PC-3 (cell line): ENCODE measurements around the gene ZFYVE28. TPM values are rescaled to one million over a fixed set of nuclear protein-coding genes. Genes with fewer than 3 reads are reported as not detected.

Experiments used
- ATAC-seq: fragments of 200-7000 bp; cut with Tn5 transposase; 2 replicates; pipeline ENCODE4 v1.9.1; 2020; ENCODE audit warnings: mild to moderate bottlenecking, moderate library complexity
- BruUV-seq: library from RNA; stranded (reverse); fragments of 400-500 nt; replicated peaks from 2 replicates; lab custom pipeline; 2021; lab: Mats Ljungman, UMichigan
- CTCF ChIA-PET: fragments of 300-600 bp; sonication (Branson Sonifier 250); formaldehyde crosslinking; loops from one replicate; lab custom pipeline; 2022; ENCODE audit warnings: antibody characterized with exemption; lab: Charles Lee
- POLR2A ChIA-PET: fragments of 300-600 bp; sonication (Branson Sonifier 250); formaldehyde crosslinking; loops from one replicate; lab custom pipeline; 2022; ENCODE audit warnings: antibody characterized with exemption; ENCODE audit not compliant: unreplicated experiment; lab: Charles Lee
- DNase-seq: peaks from one replicate; pipeline ENCODE4 v3.0.0-alpha.2; 2015
- H2AFZ ChIP-seq: fragments of 300-600 bp; sonication (generic); 2 replicates; pipeline ENCODE4 v1.6.0; 2016; ENCODE audit warnings: antibody characterized with exemption, low read length
- H3F3A ChIP-seq: fragments of 300-600 bp; sonication (generic); one replicate; pipeline ENCODE4 v1.6.0; 2017; ENCODE audit warnings: antibody characterized with exemption, low read length, control low read depth, mild to moderate bottlenecking; ENCODE audit not compliant: unreplicated experiment
- H3K27ac ChIP-seq: fragments of 300-600 bp; sonication (generic); 2 replicates; pipeline ENCODE4 v1.5.1; 2016; ENCODE audit warnings: mild to moderate bottlenecking, low read length
- H3K27me3 ChIP-seq: fragments of 300-600 bp; sonication (generic); 2 replicates; pipeline ENCODE4 v1.6.1; 2016; ENCODE audit warnings: low read length, mixed read lengths
- H3K36me3 ChIP-seq: fragments of 300-600 bp; sonication (generic); 2 replicates; pipeline ENCODE4 v1.6.1; 2016; ENCODE audit warnings: low read depth, mixed run types, low read length, mixed read lengths
- H3K4me1 ChIP-seq: fragments of 300-600 bp; sonication (generic); 2 replicates; pipeline ENCODE4 v1.5.1; 2016; ENCODE audit warnings: low read length; ENCODE audit not compliant: insufficient read depth
- H3K4me2 ChIP-seq: fragments of 300-600 bp; sonication (generic); 2 replicates; pipeline ENCODE4 v1.6.0; 2016; ENCODE audit warnings: low read length
- H3K4me3 ChIP-seq: fragments of 300-600 bp; sonication (generic); 2 replicates; pipeline ENCODE4 v1.5.1; 2016; ENCODE audit warnings: mild to moderate bottlenecking, low read length, mixed read lengths
- H3K79me2 ChIP-seq: fragments of 300-600 bp; sonication (generic); 2 replicates; pipeline ENCODE4 v1.6.1; 2017; ENCODE audit warnings: low read length, mixed read lengths
- H3K9ac ChIP-seq: fragments of 300-600 bp; sonication (generic); 2 replicates; pipeline ENCODE4 v1.6.0; 2016; ENCODE audit warnings: mild to moderate bottlenecking, low read length
- H3K9me2 ChIP-seq: fragments of 300-600 bp; sonication (generic); replicated peaks from 2 replicates; pipeline ENCODE4 v1.6.1; 2016; ENCODE audit warnings: mixed run types, low read length, mixed read lengths
- H3K9me3 ChIP-seq: fragments of 300-600 bp; sonication (generic); 2 replicates; pipeline ENCODE4 v1.6.1; 2016; ENCODE audit warnings: low read length, mixed read lengths
- H4K20me1 ChIP-seq: fragments of 300-600 bp; sonication (generic); 2 replicates; pipeline ENCODE4 v1.6.1; 2016; ENCODE audit warnings: low read length, mixed read lengths
- EZH2 ChIP-seq: fragments of 300-600 bp; sonication (generic); IDR thresholded peaks from one replicate; pipeline ENCODE4 v1.6.1; 2017; ENCODE audit warnings: antibody characterized with exemption, mild to moderate bottlenecking, low read length; ENCODE audit not compliant: unreplicated experiment
- EZH2phosphoT487 ChIP-seq: fragments of 300-600 bp; sonication (generic); IDR thresholded peaks from 2 replicates; pipeline ENCODE4 v1.6.1; 2018; ENCODE audit warnings: mild to moderate bottlenecking, antibody characterized with exemption, low read length, borderline replicate concordance
- intact Hi-C: fragments of 100-400 bp; cut with micrococcal nuclease; formaldehyde crosslinking; loops from 2 replicates; pipeline ENCODE4 v1.9.0; 2023
- total RNA-seq: library from RNA; depleted of rRNA; stranded (reverse); fragments of >200 nt; gene quantifications from 2 replicates; pipeline ENCODE4 v1.2.3, GENCODE V29; 2014
- TF ChIP-seq, protein P1 (sequence below): fragments of 300-600 bp; sonication (generic); conservative IDR thresholded peaks from 2 replicates; pipeline ENCODE4 v1.5.1; 2017; ENCODE audit warnings: antibody characterized with exemption, low read depth, mild to moderate bottlenecking, low read length

Gene ZFYVE28
- total RNA-seq, 1 experiment from 2014 or later = 8.0 TPM

DNA sequence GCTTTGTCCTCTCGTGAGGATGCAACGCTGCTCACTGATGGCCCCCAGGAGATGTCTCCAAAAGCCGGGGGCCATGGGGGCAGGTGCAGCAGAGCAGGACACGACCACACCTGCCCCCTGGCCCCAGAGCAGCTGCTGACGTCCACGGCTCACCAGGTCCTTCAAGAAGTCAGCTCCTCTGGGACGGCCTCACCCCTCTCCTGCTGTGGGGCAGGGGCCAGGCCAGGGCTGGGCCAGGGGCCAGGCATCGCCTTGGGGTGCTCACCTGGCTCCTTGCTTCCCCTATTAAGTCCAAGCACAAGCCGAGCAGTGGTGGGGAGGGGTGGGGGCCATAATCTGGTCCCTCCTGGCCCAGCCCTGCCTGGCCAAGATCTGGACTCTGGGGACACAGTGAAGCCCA, 128.0 kb downstream of the ZFYVE28 start:
- Histone ChIP-seq H3K27me3 (no peaks in the 10 kb centered on the region), H3K27ac (no peak overlapping the region), H3K4me3 (no peak overlapping the region), H3K9ac (no peak overlapping the region), H3K4me2 (no peak overlapping the region), H3K79me2 (no peaks in the 10 kb centered on the region), H3K36me3 (no peaks in the 10 kb centered on the region), H3K4me1 (peaks cover 5% of the 10 kb centered on the region), H2AFZ (no peak overlapping the region), H4K20me1 (no peaks in the 10 kb centered on the region), H3F3A (no peaks in the 10 kb centered on the region), H3K9me3 (no peaks in the 10 kb centered on the region), H3K9me2 (no peaks in the 10 kb centered on the region)
- ChIA-PET POLR2A (no interaction called here), CTCF (no interaction called here)
- no peak for DNase-seq
- no peak for ATAC-seq
- TF ChIP-seq, protein P1, sequence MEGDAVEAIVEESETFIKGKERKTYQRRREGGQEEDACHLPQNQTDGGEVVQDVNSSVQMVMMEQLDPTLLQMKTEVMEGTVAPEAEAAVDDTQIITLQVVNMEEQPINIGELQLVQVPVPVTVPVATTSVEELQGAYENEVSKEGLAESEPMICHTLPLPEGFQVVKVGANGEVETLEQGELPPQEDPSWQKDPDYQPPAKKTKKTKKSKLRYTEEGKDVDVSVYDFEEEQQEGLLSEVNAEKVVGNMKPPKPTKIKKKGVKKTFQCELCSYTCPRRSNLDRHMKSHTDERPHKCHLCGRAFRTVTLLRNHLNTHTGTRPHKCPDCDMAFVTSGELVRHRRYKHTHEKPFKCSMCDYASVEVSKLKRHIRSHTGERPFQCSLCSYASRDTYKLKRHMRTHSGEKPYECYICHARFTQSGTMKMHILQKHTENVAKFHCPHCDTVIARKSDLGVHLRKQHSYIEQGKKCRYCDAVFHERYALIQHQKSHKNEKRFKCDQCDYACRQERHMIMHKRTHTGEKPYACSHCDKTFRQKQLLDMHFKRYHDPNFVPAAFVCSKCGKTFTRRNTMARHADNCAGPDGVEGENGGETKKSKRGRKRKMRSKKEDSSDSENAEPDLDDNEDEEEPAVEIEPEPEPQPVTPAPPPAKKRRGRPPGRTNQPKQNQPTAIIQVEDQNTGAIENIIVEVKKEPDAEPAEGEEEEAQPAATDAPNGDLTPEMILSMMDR = no peak
- TF ChIP-seq EZH2 = no peak
- TF ChIP-seq EZH2phosphoT487 = no peak
- intact Hi-C loops = no loop called here
- BruUV-seq = no TSS peak

DNA sequence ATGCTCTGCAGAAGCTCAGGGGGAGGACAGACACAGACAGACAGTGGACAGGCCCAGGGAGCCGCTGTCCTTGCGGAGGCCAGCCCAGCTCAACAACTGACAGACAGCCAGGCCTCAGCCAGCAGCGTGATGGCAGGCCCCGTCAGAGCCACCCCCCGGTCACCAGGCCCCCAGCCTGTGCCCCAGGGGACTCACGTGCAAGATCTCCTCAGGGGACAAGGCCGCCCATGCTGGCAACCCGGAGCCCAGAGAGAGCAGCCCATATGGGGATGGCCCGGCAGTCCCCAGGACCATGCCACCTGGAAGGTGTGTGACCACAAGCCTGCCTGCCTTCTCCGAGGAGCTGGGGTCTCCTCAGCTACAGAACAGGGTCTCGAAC, 128.5 kb downstream of the ZFYVE28 start:
- H4K20me1 ChIP-seq = no peaks in the 10 kb centered on the region
- no peak overlapping the region for H3K9ac ChIP-seq
- no peak for ATAC-seq
- no peak for TF ChIP-seq EZH2
- TF ChIP-seq, protein P1 = no peak
- TF ChIP-seq EZH2phosphoT487 = no peak
- H3K9me3 ChIP-seq = no peaks in the 10 kb centered on the region
- ChIA-PET POLR2A (no interaction called here), CTCF (no interaction called here)
- H2AFZ ChIP-seq = no peak overlapping the region
- no peaks in the 10 kb centered on the region for H3K36me3 ChIP-seq
- no peaks in the 10 kb centered on the region for H3K9me2 ChIP-seq
- BruUV-seq = no TSS peak
- intact Hi-C loops = no loop called here
- no peak overlapping the region for H3K4me2 ChIP-seq
- peaks cover 10% of the 10 kb centered on the region for H3K4me1 ChIP-seq
- no peak for DNase-seq
- no peaks in the 10 kb centered on the region for H3K79me2 ChIP-seq
- no peaks in the 10 kb centered on the region for H3K27me3 ChIP-seq
- no peak overlapping the region for H3K4me3 ChIP-seq
- H3K27ac ChIP-seq = no peak overlapping the region
- H3F3A ChIP-seq = no peaks in the 10 kb centered on the region

DNA sequence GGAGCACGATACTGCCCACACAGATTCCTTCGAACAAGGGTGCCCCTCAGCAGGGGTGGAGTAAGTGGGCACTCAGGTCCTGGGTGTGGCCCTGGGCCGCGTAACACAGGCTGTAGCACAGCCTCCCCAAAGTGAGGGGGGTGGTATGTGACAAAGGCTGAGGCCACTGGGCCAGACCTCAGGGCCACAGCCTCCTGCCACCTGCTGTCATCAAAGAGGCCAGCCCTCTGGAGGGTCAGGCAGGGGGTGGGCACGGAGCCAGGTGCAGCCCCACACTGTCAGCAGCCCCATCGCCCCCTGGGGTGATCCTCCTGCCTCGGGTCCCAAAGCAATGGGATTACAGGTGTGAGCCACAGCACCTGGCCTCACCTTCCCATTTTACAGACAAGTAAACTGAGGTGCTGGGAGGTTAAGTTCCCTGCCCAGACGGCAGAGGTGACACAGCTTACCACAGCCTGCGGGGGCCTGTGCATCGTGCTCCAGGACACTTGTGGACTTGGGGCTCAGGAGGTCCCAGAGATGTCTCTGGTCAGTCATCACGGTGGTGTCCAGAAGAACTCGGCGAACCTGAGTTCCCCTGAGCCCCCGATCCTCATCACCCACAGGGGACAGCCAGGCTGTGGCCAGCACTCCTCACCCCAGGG, 129.0 kb downstream of the ZFYVE28 start:
- intact Hi-C loops = no loop called here
- Histone ChIP-seq H3K79me2 (no peaks in the 10 kb centered on the region), H3K9me2 (no peaks in the 10 kb centered on the region), H3K4me1 (peaks cover 11% of the 10 kb centered on the region), H2AFZ (no peak overlapping the region), H3K4me2 (no peak overlapping the region), H4K20me1 (no peaks in the 10 kb centered on the region), H3K4me3 (no peak overlapping the region), H3K27ac (no peak overlapping the region), H3K9me3 (no peaks in the 10 kb centered on the region), H3K36me3 (no peaks in the 10 kb centered on the region), H3K27me3 (no peaks in the 10 kb centered on the region), H3F3A (no peaks in the 10 kb centered on the region), H3K9ac (no peak overlapping the region)
- ChIA-PET CTCF (no interaction called here), POLR2A (no interaction called here)
- BruUV-seq = no TSS peak
- TF ChIP-seq, protein P1 = no peak
- TF ChIP-seq EZH2phosphoT487 (no peak), EZH2 (no peak)
- DNase-seq (no peak), ATAC-seq (no peak)
